H1 (cell line): ENCODE data around the gene KSR2. TPM values are rescaled to one million over a fixed set of nuclear protein-coding genes. Genes with fewer than 3 reads are reported as not detected.

Experiments
- USF2 ChIP-seq: IDR thresholded peaks from 2 replicates; pipeline ENCODE4 v1.6.1; 2011; ENCODE audit warnings: low read length, improper control_type of control experiment
- polyA plus RNA-seq, 7 experiments: library from polyadenylated mRNA; depleted of rRNA in 3 of 7; stranded (reverse) in 5 of 7; unstranded in 2 of 7; fragments of >200 nt in 5 of 7; fragments of 200-250 nt in 2 of 7; gene quantifications; 1 replicate in 5 of 7; 2 replicates in 1 of 7; 4 replicates in 1 of 7; pipeline versions ENCODE4 v1.2.1 to v1.2.3, GENCODE V29; 2011 to 2013; ENCODE audit warnings: missing spikeins in 2 of 7, mixed read lengths in 2 of 7
- total RNA-seq: library from RNA; stranded (reverse); fragmentation: NEBNext Ultra II Directional; extraction: Animal tissue kit (Norgen Biotek cat#: 25700); gene quantifications from 2 replicates; pipeline ENCODE4 v1.2.1, GENCODE V29; 2021

The KSR2 gene
- total and polyA plus RNA-seq, 2 of the 8 experiments (the other 6 are each of a cell fraction or from before 2014, with no cell fraction given), result 0.74 to 2.2 TPM

DNA sequence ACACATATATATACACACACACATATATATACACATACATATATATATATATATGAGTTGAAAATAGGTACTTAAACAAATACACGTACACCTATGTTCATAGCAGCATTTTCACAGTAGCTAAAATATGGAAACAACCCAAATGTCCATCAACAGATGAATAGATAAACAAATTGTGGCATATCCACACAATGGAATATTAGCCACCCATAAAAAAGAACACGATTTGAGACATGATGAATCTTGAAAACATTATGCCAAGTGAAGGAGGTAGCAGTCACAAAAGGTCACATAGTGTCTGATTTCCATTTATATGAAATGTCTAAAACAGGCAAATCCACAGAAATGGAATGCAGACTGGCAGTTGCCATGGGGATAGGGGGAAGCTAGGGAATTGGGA lies 276.3 kb downstream of the KSR2 start (continued):
- TF ChIP-seq USF2, result no peak
